Endometrial microvascular endothelial cells (primary cell): ENCODE results near the gene FN3KRP. TPM values are rescaled to one million over a fixed set of nuclear protein-coding genes. Genes with fewer than 3 reads are reported as not detected.

Experiments used
- in situ Hi-C: cut with HindIII; loops from 2 replicates; pipeline ENCODE4 v1.10.0; 2017; ENCODE audit warnings: low sequenced_read_pairs, low pct_unique_long_range_greater_than_20kb; ENCODE audit errors: inconsistent ontology term
- total RNA-seq: library from RNA; depleted of rRNA; stranded (reverse); fragments of >200 nt; gene quantifications from one replicate; pipeline ENCODE4 v1.2.3, GENCODE V29; 2015; ENCODE audit errors: inconsistent ontology term

The FN3KRP gene
- 24.3 TPM for total RNA-seq

GRCh38 chr17:82716203-82717010 lies at the start of gene FN3KRP:
TSS of gene FN3KRP (plus strand) at chr17:82716706. CDS start at chr17:82716756, 50 bp downstream.
- in situ Hi-C loops = no loop called here

GRCh38 chr17:82666931-82667667 lies 49.4 kb upstream of the FN3KRP start:
- in situ Hi-C loops = no loop called here

GRCh38 chr17:82667668-82668000 lies 48.9 kb upstream of the FN3KRP start:
- in situ Hi-C loops = no loop called here

- in situ Hi-C loops = no loop called here
Measured at GRCh38 chr17:82668024-82668630, 48.4 kb upstream of the FN3KRP start.

- in situ Hi-C loops = no loop called here
Measured at GRCh38 chr17:82668631-82669099, 47.8 kb upstream of the FN3KRP start.

- in situ Hi-C loops = no loop called here
Measured at GRCh38 chr17:82670661-82671450, 45.6 kb upstream of the FN3KRP start.

- in situ Hi-C loops = no loop called here
Measured at GRCh38 chr17:82674656-82675475, 41.6 kb upstream of the FN3KRP start.

GRCh38 chr17:82675476-82676245 lies 40.8 kb upstream of the FN3KRP start:
- in situ Hi-C loops = no loop called here

- in situ Hi-C loops = no loop called here
Measured at GRCh38 chr17:82677353-82677925, 39.1 kb upstream of the FN3KRP start.

- in situ Hi-C loops = no loop called here
Measured at GRCh38 chr17:82678265-82678891, 38.1 kb upstream of the FN3KRP start.

- in situ Hi-C loops = no loop called here
Measured at GRCh38 chr17:82679586-82680465, 36.7 kb upstream of the FN3KRP start.

GRCh38 chr17:82681547-82681946 lies 35.0 kb upstream of the FN3KRP start:
- in situ Hi-C loops = no loop called here

GRCh38 chr17:82683534-82683933 lies 33.0 kb upstream of the FN3KRP start:
- in situ Hi-C loops = no loop called here

- in situ Hi-C loops = no loop called here
Measured at GRCh38 chr17:82684228-82684841, 32.2 kb upstream of the FN3KRP start.

- in situ Hi-C loops = no loop called here
Measured at GRCh38 chr17:82685291-82685690, 31.2 kb upstream of the FN3KRP start.
